GM19463 (cell line): Measurements from ENCODE around the gene KRTAP1-3.
"Not testable (repeated sequence)": the region's sequence is repeated elsewhere in the genome, so short reads cannot be mapped to it uniquely, and the experiment has no call there.

ENCODE experiments used
- ATAC-seq: cut with Tn5 transposase; IDR thresholded peaks from one replicate; pipeline ENCODE4 v1.9.1; 2021; ENCODE audit warnings: mild to moderate bottlenecking, moderate library complexity; ENCODE audit not compliant: unreplicated experiment

Gene KRTAP1-3, protein sequence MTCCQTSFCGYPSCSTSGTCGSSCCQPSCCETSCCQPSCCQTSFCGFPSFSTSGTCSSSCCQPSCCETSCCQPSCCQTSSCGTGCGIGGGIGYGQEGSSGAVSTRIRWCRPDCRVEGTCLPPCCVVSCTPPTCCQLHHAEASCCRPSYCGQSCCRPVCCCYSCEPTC

DNA sequence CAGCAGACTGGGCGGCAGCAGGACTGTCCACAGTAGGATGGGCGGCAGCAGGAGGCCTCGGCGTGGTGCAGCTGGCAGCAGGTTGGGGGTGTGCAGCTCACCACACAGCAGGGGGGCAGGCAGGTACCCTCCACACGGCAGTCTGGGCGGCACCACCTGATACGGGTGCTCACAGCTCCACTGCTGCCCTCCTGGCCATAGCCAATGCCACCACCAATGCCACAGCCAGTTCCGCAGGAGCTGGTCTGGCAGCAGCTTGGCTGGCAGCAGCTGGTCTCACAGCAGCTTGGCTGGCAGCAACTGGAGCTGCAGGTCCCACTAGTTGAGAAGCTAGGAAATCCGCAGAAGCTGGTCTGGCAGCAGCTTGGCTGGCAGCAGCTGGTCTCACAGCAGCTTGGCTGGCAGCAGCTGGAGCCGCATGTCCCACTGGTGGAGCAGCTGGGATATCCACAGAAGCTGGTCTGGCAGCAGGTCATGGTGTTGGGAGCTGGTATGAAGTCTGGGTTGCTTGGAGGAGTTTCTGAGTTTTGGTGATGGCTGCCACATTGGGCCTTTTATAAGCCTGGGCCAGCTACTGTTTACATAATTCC, at the start of gene KRTAP1-3:
Gene KRTAP1-3 (minus strand): TSS at position 529 of the 590 bp plus-strand sequence. CDS start 53 bp downstream, at position 476.
- ATAC-seq = not testable (repeated sequence)

DNA sequence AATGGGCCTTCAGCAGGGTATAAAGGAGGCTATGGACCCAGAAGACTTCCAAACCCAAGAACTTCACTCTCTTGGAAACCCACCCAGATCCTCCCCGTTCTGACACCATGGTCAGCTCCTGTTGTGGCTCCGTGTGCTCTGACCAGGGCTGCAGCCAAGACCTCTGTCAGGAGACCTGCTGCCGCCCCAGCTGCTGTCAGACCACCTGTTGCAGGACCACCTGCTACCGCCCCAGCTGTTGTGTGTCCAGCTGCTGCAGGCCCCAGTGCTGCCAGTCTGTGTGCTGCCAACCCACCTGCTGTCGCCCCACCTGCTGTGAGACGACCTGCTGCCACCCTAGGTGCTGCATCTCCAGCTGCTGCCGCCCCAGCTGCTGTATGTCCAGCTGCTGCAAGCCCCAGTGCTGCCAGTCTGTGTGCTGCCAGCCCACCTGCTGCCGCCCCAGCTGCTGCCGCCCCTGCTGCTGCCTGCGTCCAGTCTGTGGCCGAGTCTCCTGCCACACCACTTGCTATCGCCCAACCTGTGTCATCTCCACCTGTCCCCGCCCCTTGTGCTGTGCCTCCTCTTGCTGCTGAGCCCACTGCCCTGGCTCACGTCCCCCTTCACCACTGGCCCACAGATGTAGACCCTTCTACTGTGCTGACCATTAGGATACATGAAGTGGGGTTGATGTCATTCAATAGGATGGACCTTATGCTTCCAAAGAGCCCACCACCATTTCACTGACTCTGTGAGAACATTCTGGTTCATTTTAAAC, 49.6 kb upstream of the KRTAP1-3 start, which contains the start of gene KRTAP4-7:
Gene KRTAP4-7 (plus strand): TSS at position 51 of the 757 bp plus-strand sequence. CDS start 57 bp downstream, at position 108.
- not testable (repeated sequence) for ATAC-seq

DNA sequence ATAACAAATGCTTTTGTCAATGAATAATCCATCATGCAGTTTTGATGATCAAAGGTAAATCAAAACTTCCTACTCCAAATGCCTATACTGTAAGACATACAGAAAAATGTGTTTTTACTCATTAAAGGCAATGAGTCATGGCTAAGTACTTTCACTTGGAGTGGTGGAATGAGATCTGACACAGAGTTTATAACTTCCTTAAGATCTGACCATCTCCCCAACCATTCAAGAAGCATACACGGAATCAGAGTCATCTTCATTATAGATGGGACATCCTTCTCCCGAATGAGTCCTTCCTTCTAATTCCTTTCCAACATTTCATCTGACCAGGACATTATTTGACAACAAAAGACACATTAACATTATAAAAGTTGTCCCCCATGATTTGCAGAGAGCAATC, 48.8 kb upstream of the KRTAP1-3 start:
- not testable (repeated sequence) for ATAC-seq

DNA sequence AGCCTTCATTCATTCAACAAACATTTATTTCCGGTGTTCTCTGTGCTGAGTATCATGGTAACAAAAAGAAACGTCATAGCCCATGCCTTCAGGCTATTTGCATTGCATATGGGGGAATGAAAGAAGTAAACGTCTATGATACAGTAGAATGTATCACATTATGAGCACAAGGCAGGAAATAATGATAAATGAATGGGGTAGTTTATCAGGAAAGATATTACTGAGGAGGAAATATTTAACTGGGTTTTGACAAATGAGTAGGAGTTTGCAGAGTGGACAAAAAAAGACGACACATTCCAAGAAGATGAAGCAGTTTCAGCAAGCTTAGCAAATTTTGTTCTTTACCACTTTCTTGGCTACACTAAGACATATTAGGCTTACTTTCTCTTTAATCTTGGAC, 48.0 kb upstream of the KRTAP1-3 start:
- no peak for ATAC-seq

DNA sequence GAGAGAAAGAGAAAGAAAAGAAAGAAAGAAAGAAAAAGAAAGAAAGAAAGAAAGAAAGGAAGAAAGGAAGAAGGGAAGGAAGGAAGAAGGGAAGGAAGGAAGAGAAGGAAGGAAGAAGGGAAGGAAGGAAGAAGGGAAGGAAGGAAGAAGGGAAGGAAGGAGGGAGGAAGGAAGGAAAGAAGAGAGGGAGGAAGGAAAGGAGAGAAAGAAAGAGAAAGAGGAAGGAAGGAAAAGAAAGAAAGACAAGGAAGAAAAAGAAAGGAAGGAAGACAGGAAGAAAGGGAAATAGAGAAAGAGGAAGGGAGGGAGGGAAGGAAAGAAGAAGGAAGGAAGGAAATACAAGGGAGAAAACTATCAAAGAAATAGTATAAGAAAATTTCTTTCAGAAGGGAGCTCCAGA, 42.1 kb upstream of the KRTAP1-3 start:
- no peak for ATAC-seq

DNA sequence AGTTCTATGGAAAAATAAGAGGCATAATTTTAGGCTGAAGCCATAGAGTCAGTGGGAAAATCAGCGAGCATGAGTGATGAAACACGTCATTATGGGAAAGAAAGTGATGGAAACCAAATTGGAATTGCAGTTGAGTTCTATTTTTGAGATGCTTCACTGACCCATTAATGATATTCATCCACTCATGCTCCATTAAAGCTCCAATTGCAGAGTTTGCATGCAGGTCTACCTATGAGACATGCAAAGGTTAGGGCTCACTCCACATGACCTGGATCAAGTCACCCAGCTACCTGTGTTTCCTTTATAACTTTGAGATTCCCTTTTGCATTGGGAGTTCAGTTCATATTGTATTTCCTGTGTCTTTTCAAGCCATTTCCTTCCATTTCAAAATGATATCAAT, 39.0 kb upstream of the KRTAP1-3 start:
- ATAC-seq = no peak

DNA sequence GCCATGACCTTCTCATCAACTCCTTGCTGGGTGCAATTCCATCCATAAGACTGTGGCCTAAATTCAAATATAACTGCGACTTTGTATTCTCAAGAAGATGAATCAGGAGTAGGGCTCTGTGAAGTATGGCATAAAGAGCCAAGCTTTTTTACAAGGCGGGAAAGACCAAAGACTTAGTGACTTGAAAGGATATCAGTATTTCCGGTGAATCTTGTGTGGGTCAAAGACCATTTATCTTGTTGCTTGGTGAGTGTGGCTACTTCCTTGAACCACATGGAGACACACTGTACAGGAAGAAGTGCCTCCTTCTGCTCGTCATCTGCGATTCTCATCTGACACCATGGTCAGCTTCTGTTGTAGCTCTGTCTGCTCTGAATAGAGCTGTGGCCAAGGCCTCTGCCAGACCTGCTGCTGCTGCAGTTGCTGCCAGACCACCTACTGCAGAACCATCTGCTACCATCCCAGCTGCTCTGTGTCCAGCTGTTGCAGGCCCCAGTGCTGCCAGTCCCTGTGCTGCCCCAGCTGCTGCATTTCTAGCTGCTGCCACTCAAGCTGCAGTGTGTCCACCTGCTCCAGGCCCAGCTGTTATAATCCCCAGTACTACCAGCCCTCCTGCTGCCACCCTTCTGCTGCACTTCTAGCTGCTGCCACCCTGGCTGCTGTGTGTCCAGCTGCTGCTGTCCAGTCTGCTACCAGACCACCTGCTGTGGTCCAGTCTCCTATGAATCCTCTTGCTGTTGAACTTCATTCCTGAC, 37.1 kb upstream of the KRTAP1-3 start:
- no peak for ATAC-seq

DNA sequence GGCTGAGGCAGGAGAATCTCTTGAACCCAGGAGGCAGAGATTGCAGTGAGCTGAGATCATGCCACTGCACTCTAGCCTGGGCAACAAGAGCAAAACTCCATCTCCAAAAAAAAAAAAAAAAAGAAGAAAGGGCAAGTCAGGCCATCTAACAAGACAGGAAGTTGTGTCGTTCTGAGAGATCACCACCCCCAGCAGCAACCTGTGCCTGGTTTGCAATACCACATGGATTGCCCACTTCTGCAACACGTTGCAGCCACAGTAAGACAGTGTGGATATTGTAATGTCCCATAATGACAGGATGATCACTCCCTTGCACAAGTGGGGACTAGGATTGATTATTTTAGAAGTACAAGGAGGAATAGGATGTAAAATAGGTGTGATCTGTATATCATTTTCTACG, 34.4 kb upstream of the KRTAP1-3 start:
- no peak for ATAC-seq

DNA sequence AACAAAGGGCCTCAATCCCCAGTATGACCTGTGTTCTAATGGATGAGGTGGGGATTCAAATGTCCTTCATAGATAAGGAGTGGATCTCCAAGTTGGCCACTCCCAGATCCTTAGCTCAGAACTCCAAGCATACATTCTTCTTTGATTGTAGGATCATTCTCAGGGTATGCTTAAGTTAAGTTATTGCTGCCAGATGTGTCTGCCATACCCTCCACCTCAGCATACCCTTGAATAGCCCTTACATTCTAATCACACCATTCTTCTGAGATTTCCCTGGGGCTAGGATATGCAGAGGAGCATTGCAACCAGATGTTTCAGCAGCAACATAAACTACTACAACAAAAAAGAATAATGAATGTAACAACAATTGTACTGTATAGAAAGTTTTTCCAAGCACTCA, 32.6 kb upstream of the KRTAP1-3 start:
- ATAC-seq = no peak

DNA sequence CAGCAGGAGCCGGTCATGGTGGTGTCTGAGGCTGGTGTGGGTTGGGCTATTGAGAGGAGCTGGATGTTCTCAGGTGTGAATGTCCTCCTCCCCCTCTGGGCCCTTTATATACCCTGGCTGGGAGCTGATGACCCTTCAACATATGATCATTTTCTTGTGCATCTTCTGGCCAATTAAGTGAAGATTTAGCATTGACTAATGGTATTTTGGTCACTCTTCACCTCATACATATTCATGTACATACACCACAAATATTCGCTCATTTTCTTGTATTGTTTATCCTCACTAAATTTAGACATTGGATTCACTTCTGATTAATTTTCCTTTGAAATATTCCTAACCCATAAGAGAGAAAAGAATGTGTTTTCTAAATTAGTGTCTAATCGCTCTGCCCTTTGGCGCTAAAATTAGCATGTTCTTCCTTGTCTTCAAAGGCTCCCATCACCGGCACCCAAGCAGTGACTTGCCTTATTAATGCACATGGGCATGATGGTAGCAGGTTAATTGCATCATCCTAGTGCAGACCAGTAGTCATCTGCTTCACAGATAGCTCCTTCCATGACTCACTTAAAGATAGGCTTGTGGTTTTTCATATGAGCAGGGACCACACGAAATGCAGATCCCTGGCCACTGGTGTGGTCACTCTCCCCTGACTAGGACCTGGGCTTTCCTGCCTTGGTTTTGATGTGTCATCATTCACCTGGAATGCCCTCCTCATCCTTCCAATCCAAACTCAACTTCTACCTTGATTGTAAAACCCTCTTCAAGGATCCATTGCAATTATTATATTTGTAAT, 31.4 kb upstream of the KRTAP1-3 start, which contains the start of gene KRTAP2-4:
Gene KRTAP2-4 (minus strand): TSS at position 51 of the 796 bp plus-strand sequence. CDS start 34 bp downstream, at position 17.
- ATAC-seq = no peak

DNA sequence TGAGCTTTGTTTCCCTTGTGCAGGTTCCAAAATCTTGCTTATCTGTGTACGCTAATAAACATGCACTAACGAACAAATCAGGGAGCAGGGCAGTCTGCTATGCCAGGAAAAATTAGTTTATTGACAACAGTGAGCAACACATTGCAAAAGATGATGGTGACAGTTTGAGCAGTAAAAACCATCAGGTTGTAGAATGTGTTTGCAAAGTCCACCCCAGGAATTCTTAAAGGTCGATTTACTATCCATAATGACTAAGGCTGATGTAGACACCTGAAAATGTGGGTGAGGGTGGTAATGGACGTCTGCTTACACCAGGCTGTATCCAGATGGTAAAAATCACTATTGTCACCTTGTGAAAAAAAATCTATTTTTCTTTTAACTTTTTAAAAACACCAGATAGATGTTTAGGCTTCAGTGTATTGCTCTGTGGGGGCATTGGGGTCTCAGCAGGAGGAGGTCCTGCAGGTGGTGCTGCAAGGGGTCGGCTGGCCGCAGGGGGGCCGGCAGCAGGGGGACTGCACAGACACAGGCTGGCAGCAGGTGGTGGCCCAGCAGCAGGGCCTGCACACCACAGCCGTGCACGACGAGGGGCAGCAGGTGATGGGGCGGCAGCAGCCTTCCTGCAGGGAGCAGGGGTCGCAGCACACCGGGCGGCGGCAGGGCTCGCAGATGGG, 30.5 kb upstream of the KRTAP1-3 start:
- ATAC-seq = not testable (repeated sequence)

DNA sequence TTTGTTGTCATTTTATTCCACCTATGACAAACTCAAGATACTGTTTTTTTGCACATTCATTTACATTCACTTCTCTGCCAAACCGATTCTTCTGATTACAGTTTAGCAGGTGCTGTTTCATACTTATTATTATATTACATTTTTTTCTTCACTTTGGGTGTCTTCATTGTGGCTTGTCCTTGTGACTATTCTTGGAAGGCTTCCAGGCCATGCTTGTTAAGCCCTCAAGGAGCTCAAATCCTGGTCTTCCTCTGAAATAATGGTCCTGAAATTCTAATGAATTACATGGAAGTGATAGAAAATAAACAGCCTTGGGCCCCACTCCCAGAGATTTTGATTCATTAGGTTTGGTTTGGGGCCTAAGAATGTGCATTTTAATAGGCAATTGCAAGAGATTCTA, 29.6 kb upstream of the KRTAP1-3 start:
- ATAC-seq = no peak

DNA sequence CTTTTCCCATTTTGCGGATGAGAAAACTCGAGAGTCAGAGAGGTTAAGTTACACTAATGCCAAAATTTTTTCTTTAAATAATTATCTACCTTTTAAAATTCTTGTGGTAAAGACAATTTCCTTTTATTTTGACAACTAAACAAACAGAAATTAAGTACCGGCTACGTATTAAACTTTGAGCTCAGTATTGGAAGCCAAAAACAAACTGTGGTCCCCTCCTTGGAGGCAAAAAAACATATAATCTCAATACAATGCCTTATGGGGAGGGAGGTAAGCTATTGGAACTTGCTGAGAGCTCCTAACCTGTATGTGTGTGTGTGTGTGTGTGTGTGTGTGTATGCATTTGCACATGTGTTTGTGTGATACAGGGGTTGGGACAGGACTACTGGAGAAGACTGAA, 28.8 kb upstream of the KRTAP1-3 start:
- no peak for ATAC-seq

DNA sequence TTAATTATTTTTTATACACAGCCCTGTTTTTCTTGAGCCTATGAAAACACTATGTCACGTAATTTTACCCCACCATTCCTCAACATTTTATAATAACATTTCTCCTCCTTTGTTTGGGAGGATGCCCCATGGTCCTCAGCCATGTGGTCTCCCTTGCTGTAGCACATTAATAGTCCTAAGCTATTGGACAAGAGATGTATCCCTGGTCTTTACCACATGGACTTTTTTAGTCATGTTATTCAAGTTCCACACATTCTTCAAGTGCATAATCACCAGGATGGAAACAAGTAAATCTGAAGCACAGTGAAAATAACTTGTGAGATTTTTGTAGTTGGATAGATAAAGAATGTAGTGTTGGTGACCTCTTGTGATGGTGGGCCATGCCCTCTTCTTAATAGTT, 27.3 kb upstream of the KRTAP1-3 start:
- no peak for ATAC-seq

DNA sequence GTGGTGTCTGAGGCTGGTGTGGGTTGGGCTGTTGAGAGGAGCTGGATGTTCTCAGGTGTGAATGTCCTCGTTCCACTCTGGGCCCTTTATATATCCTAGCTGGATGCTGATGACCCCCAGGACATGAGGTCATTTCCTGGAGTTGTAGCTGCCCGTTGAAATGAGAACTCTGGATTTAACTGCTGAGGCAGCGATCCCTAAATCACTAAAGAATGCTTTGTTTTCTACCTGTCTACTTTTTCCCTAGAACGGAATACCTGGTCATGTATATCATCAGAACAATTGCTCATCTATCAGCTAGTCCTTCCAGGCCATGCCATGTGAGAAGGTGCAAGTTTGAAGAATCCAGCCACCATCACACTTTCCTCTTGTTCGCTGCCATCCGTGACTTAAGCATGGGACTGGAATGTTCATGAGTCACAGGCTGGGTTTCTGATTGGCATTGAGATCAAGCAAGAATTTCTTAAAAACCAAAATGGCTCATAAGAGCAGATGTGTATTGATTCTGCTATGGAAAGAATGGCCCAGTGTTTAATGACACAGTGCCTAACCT, 25.5 kb upstream of the KRTAP1-3 start, which contains the start of gene KRTAP2-3:
Gene KRTAP2-3 (minus strand): TSS at position 63 of the 553 bp plus-strand sequence. CDS start 64 bp downstream, outside the sequence.
- no peak for ATAC-seq

DNA sequence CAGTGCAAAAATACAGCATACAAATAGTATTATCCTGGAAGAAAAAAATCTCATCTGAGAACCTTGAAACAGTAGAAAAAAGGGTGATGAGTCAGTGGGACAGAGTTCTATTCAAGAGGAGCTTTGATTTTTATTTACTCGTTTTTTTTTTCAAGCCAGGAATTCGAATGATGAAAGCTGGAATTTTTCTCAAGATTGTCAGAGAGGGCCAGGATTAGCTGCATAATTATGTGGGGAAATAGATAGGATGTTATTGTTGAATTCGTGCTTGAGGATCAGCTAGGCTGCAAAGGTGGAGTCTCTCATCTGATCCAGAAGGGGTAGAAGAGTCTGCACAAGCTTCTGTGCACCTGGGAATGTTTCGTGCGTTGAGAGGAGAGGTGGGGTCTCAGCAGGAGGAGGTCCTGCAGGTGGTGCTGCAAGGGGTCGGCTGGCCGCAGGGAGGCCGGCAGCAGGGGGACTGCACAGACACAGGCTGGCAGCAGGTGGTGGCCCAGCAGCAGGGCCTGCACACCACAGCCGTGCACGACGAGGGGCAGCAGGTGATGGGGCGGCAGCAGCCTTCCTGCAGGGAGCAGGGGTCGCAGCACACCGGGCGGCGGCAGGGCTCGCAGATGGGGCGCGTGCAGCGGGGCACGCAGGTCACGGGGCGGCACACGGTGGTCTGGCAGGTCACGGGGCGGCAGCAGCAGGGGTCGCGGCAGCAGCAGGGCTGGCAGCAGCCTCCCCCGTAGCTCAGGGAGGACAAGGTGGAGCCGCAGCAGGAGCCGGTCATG, 24.8 kb upstream of the KRTAP1-3 start:
- ATAC-seq = not testable (repeated sequence)

DNA sequence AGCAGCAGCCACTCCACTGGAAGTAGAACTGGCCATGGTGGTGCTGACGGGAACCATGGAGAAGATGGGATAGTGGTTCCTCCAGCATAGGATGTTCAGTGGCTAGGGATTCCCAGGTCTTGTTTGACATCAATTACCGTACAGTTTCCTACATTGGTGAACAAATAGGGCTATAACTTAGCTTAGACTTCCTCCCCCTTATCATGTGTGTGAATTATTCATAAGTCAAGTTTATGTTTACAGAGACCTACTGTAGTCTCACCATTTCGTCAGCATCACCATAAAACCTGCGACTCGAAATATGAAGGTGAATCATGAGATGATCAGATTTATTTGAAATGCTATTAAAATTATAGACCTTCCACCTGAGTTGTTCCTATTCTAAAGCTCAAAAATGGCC, 24.1 kb upstream of the KRTAP1-3 start:
- no peak for ATAC-seq

DNA sequence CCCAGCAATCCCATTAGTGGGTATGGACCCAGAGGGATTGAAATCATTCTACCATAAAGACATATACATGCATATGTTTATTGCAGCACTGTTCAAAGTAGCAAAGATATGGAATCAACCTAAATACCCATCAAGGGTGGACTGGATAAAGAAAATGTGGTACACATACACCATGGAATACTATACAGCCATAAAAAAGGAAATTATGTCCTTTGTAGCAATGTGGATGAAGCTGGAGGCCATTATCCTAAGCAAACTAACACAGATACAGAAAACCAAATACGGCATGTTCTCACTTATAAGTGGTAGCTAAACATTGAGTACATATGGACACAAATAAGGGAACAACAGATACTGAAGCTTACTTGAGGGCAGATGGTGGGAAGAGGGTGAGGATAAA, 22.9 kb upstream of the KRTAP1-3 start:
- no peak for ATAC-seq

DNA sequence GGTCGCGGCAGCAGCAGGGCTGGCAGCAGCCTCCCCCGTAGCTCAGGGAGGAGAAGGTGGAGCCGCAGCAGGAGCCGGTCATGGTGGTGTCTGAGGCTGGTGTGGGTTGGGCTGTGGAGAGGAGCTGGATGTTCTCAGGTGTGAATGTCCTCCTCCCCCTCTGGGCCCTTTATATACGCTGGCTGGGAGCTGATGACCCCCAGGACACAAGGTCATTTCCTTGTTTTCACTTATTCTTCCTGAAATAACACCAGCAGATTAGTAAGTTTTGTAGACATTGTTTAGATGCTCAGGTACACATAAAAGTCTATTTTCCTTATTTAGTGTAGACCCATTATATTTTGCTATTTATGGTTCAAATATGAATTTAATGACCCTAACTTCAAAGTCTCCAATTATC, 20.5 kb upstream of the KRTAP1-3 start, which contains the start of gene KRTAP2-2:
Gene KRTAP2-2 (minus strand): TSS at position 101 of the 400 bp plus-strand sequence. CDS start 19 bp downstream, at position 82.
- ATAC-seq = not testable (repeated sequence)
